Osteoblast (primary cell): ENCODE measurements around the gene FBXW11. TPM values are rescaled to one million over a fixed set of nuclear protein-coding genes. Genes with fewer than 3 reads are reported as not detected.
A peak's percentile ranks its signal among the peaks of the same experiment; 100 is the strongest.

Experiments
- DNase-seq: peaks from one replicate; pipeline ENCODE4 v3.0.0; 2011; ENCODE audit warnings: low spot score, mixed read lengths; ENCODE audit not compliant: insufficient read length; ENCODE audit errors: missing footprints
- H2AFZ ChIP-seq: 2 replicates; pipeline ENCODE4 v1.6.0; 2011; ENCODE audit warnings: mild to moderate bottlenecking, low read length
- H3K27ac ChIP-seq: 2 replicates; pipeline ENCODE4 v1.5.1; 2011; ENCODE audit warnings: mild to moderate bottlenecking, low read depth, low read length, moderate library complexity
- H3K27me3 ChIP-seq: 2 replicates; pipeline ENCODE4 v1.6.0; 2012; ENCODE audit warnings: mild to moderate bottlenecking, control low read depth, inconsistent platforms, low read length, moderate library complexity; ENCODE audit not compliant: insufficient read depth
- H3K36me3 ChIP-seq: 2 replicates; pipeline ENCODE4 v1.5.1; 2011; ENCODE audit warnings: mild to moderate bottlenecking, low read length, control low read depth, moderate library complexity; ENCODE audit not compliant: insufficient read depth
- H3K4me1 ChIP-seq: 2 replicates; pipeline ENCODE4 v1.5.1; 2011; ENCODE audit warnings: mild to moderate bottlenecking, low read length, control low read depth, moderate library complexity; ENCODE audit not compliant: insufficient read depth
- H3K4me2 ChIP-seq: 2 replicates; pipeline ENCODE4 v1.6.0; 2011; ENCODE audit warnings: mild to moderate bottlenecking, low read length; ENCODE audit not compliant: insufficient read depth
- H3K4me3 ChIP-seq: fragments of 200-600 bp; sonication (generic); 3 replicates; pipeline ENCODE4 v1.5.1; 2012; ENCODE audit warnings: mild to moderate bottlenecking, low read length, inconsistent platforms; ENCODE audit not compliant: insufficient read depth
- H3K79me2 ChIP-seq: 2 replicates; pipeline ENCODE4 v1.6.0; 2012; ENCODE audit warnings: mild to moderate bottlenecking, low read length, control low read depth, inconsistent platforms; ENCODE audit not compliant: insufficient read depth
- H3K9me3 ChIP-seq: 2 replicates; pipeline ENCODE4 v1.5.1; 2011; ENCODE audit warnings: low read depth, low read length, control low read depth
- H4K20me1 ChIP-seq: 2 replicates; pipeline ENCODE4 v1.6.0; 2012; ENCODE audit warnings: mild to moderate bottlenecking, low read length, control low read depth; ENCODE audit not compliant: insufficient read depth
- CTCF ChIP-seq: IDR thresholded peaks from 2 replicates; pipeline ENCODE4 v1.5.1; 2011; ENCODE audit warnings: mild to moderate bottlenecking, low read depth, low read length, moderate library complexity; ENCODE audit errors: extremely low read depth
- total RNA-seq: library from RNA; depleted of rRNA; stranded (reverse); fragments of >200 nt; gene quantifications from 2 replicates; pipeline ENCODE4 v1.2.3, GENCODE V29; 2012

FBXW11 gene
- total RNA-seq, 1 donor = 76.7 TPM

GRCh38 chr5:171927345-171927941 is 79.0 kb downstream of the FBXW11 start:
- H3K36me3 ChIP-seq = no peaks in the 10 kb centered on the region
- H4K20me1 ChIP-seq = peaks cover 74% of the 10 kb centered on the region
- H3K4me3 ChIP-seq = no peak overlapping the region
- H3K9me3 ChIP-seq = no peaks in the 10 kb centered on the region
- no peak overlapping the region for H2AFZ ChIP-seq
- H3K4me1 ChIP-seq = no peaks in the 10 kb centered on the region
- H3K27ac ChIP-seq = no peak overlapping the region
- no peaks in the 10 kb centered on the region for H3K27me3 ChIP-seq
- peaks cover 88% of the 10 kb centered on the region for H3K79me2 ChIP-seq
- peak; percentile 59 for TF ChIP-seq CTCF
- H3K4me2 ChIP-seq = no peak overlapping the region
- DNase-seq = no peak

- H3K79me2 ChIP-seq = peaks cover 89% of the 10 kb centered on the region
- H3K4me3 ChIP-seq = no peak overlapping the region
- H3K4me2 ChIP-seq = no peak overlapping the region
- no peaks in the 10 kb centered on the region for H3K27me3 ChIP-seq
- no peaks in the 10 kb centered on the region for H3K9me3 ChIP-seq
- H4K20me1 ChIP-seq = peaks cover 71% of the 10 kb centered on the region
- H3K36me3 ChIP-seq = no peaks in the 10 kb centered on the region
- no peaks in the 10 kb centered on the region for H3K4me1 ChIP-seq
- DNase-seq = no peak
- no peak overlapping the region for H2AFZ ChIP-seq
- TF ChIP-seq CTCF = no peak
- H3K27ac ChIP-seq = no peak overlapping the region
These were observed 80.1 kb downstream of the FBXW11 start for GRCh38 chr5:171926311-171926710.

- no peak overlapping the region for H3K27ac ChIP-seq
- H4K20me1 ChIP-seq = peaks cover 73% of the 10 kb centered on the region
These were observed 81.8 kb downstream of the FBXW11 start for GRCh38 chr5:171924493-171925122.

More at GRCh38 chr5:171924493-171925122, 81.8 kb downstream of the FBXW11 start:
- Histone ChIP-seq H2AFZ (no peak overlapping the region), H3K27me3 (no peaks in the 10 kb centered on the region), H3K4me1 (no peaks in the 10 kb centered on the region), H3K4me3 (no peak overlapping the region), H3K9me3 (no peaks in the 10 kb centered on the region), H3K4me2 (no peak overlapping the region), H3K36me3 (no peaks in the 10 kb centered on the region), H3K79me2 (peaks cover 91% of the 10 kb centered on the region)
- no peak for DNase-seq
- TF ChIP-seq CTCF = no peak
